T-helper 1 cell treated with Interleukin-12 subunit alpha and Interleukin-12 subunit beta and Interleukin-4 antibody, amounts not matched to agents 30 ng/mL and 1 ng/mL, for 36 hours (primary cell): ENCODE results near the gene LPCAT2. TPM values are rescaled to one million over a fixed set of nuclear protein-coding genes. Genes with fewer than 3 reads are reported as not detected.

Source experiments
- intact Hi-C: fragments of 100-400 bp; cut with micrococcal nuclease; formaldehyde crosslinking; loops from one replicate; pipeline ENCODE4 v1.15.1; 2024
- total RNA-seq: library from RNA; stranded (reverse); gene quantifications from 2 replicates; pipeline ENCODE4 v1.2.3, GENCODE V29; 2022

The LPCAT2 gene, protein sequence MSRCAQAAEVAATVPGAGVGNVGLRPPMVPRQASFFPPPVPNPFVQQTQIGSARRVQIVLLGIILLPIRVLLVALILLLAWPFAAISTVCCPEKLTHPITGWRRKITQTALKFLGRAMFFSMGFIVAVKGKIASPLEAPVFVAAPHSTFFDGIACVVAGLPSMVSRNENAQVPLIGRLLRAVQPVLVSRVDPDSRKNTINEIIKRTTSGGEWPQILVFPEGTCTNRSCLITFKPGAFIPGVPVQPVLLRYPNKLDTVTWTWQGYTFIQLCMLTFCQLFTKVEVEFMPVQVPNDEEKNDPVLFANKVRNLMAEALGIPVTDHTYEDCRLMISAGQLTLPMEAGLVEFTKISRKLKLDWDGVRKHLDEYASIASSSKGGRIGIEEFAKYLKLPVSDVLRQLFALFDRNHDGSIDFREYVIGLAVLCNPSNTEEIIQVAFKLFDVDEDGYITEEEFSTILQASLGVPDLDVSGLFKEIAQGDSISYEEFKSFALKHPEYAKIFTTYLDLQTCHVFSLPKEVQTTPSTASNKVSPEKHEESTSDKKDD
- total RNA-seq = 1.3 and 2.7 TPM in 2 replicates

DNA sequence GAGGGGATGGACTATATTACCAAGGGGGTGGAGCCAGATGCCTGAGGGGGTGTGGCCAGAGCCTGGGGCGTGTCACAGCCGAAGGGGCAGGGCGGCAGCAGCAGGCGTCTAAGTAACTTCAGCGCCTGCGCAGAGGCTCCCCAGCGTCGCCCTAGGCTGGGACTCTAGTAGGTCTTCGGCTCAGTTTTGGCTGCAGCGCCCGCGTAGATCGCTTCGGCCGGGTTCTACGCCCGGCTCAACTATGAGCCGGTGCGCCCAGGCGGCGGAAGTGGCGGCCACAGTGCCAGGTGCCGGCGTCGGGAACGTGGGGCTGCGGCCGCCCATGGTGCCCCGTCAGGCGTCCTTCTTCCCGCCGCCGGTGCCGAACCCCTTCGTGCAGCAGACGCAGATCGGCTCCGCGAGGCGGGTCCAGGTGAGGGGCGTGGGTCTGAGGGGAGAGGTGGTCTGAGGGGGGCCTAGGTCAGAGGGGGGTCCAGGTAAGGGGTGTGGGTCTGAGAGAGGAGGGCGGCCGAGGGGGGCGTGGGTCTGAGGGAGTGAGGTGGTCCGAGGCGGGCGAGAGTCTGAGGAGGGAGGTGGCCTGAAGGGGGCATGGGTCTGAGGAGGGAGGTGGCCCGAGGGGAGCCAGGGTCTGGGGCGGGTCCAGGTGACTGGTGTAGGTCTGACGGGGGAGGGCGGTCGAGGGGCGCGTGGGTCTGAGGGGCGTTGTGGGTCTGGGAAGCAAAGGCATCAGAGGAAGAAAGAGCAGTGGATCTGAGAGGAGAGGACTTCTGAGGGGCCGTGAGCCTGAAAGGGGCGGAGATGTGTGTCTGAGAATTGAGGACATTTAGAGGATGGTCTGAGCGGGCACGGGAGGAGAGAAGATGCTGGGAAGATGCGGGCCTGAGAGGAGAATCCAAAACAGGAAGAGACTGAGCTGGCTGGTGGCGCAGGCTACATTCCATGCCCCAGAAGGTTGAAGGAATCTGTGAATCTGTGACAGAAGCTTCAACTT, at the start of gene LPCAT2:
LPCAT2 (plus strand) TSS at position 132 of the 991 bp plus-strand sequence; CDS start at position 242, 110 bp downstream.
- intact Hi-C loops = loop anchor here (1.0 kb wide), 1 partner anchor 9 kb away; no protein-coding TSS in a partner anchor

DNA sequence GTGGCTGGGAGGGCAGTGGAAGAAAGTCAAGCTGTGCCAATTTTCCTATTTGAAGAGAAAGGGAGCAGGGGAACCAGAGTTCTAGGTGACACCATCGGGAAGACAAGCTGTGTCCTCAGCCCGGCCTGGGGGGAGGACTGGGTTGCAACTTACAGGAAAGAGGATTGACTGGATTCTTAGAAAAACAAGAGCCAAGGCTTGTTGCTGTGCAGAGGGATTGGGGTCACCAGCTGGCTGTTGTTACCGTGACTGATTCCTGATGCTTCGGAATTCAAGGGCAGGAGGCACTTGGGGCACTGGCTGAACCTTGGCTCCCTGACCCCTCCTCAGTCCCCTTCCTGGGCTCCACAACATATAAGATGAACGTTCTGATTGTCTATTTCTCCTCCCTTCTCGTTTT, 46.6 kb upstream of the LPCAT2 start:
- intact Hi-C loops = loop anchor here (10.0 kb wide), 1 partner anchor 1243 kb away; no protein-coding TSS in a partner anchor

DNA sequence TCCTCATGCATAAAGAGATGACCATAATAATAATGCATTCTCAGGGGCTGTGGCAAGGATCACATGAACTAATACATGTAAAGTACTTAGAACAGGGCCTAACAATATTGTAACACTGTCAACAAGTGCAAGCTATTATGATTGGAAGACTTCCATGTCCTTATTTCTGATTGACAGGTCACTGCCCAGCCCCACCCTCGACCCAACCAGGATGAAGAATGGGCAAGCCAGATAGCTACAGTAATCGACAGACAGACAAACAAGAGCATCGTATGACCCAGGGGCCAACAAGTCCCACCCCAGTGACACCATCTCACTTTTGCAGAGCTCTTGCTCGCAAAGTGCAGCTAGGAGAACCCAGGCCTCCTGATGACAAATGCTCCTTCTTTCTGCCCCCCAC, 44.5 kb upstream of the LPCAT2 start:
- intact Hi-C loops = loop anchor here (2.0 to 10.0 kb wide), 3 partner anchors 36 to 1240 kb away; no protein-coding TSS in a partner anchor

DNA sequence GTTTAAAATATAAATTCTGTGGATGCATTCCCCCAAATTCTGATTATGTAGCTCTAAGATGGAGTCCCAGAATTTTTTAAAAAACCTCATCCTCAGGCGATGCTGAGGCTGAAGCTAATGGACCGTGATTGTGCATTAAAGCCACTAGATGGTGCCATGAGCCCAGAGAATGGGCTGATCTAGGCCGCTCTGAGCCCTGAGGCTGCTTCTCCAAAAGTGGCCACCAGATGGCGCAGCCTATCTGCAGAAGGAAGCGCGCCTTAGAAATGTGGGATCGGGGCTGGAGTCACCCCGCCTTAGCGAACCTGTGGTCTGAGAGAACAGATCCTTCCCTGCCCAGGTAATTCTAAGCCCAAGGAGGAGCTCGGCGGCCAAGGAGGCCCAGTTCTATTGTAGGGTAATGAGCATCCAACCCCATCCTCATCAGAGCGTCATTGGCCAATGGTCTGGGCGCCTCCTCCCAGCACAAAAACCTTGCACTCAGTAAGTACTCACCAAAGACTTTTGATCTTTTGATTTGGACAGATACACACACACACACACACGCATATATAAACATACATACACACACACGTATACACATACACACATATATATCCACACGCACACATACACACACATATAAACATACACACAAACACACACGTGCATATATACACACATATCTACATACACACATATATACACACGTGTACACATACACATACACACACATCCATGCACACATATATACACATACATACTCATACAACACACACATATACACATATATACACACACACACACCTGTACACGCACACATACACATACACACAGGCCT, 43.6 kb upstream of the LPCAT2 start:
- intact Hi-C loops = loop anchor here (1.0 to 10.0 kb wide), 8 partner anchors 36 to 1915 kb away; no protein-coding TSS in a partner anchor

DNA sequence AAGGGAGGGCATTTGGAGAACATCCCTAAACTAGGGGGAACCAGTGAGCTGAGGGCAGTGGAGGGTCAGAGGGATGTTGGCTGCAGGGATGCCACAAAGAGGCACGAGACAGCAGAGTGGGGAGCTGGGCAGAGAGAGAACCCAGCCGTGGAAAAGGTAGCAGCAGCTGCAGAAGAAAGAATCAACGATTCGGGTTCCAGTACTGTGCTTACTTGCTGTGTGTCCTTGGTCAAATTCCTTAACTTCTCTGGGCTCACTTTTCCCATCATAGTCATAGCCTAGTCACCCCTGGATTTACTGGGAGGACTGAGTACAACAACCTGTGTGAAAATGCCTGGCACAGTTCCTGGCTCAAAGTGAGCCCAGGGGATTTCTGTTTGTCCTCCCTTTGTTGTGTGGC, 42.7 kb upstream of the LPCAT2 start:
- intact Hi-C loops = loop anchor here (10.0 kb wide), 1 partner anchor 1239 kb away; no protein-coding TSS in a partner anchor

DNA sequence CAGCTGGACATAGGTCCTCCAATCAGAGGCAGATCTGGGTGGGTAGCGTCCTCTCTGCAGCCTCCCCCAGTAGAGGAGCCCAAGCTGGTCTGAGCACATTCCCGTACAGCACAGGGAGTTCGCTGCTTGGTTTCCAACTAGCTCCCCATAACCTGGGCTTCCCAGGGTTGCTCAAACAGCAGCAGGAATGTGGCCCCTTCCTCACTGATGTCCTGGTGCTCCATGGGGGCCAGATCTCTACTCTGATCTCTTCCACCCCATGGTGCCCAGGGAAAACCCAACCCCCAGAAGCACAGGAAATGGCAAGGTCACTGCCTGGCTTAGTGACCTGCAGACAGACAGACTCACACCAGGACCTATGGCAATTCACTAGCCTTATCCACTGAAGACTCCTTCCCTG, 41.0 kb upstream of the LPCAT2 start:
- intact Hi-C loops = loop anchor here (10.0 kb wide), 1 partner anchor 1237 kb away; no protein-coding TSS in a partner anchor

DNA sequence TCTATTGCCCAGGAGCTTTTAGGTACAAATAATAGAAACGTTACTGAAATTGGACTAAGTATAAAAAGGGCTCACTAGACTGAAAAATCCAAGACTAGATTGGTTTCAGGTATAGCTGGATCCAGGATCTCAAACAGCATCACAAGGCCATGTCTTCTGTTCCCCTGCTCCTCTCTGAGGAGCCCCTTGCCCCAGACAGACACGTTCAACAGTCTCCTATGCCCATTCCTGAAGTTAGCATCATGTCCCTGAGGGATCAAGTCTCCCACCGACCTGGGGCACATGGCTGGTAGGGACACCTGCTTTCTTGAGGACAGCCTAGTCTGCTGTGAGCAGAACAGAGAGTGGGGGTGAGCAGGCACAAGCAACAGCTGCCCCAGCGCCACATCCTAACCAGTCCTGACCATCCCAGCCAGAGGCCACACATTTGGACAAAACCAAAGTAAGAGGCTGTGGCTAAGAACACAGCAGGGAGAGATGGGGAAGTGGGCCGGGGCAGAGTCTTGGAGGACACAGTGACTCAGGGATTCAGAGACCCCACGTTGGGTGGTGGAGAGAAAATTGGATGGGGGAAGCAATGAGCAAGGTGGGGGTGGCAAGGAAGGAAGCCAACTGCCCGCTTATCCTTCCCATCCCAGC, 40.4 kb upstream of the LPCAT2 start:
- intact Hi-C loops = loop anchor here (10.0 kb wide), 1 partner anchor 1236 kb away; no protein-coding TSS in a partner anchor

DNA sequence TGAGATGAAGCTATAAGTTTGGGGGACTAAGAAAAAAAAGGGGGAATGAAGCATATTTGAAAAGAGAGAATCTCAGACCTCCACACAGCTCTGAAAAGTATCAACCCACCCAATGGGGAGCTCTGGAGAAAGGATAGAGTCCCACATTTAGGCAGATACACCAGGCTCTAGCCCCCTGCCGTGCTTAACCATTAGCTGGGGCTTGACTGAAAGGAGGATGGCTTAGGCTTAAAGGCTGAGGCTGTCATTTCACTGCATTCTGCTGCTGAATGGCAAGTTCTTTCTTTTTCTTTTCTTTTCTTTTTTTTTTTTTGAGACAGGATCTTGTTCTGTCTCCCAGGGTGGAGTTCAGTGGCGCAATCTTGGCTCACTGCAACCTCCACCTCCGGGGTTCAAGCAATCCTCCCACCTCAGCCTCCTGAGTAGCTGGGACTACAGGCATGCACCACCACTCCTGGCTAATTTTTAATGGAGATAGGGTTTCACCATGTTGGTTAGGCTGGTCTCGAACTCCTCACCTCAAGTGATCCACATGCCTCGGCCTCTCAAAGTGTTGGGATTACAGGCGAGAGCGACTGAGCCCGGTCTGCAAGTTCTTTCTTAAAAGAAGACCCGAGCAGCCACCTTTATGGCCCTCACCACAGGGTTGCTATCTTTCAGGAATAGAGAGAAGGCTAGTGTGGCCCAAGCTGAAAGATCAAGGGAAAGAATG, 38.9 kb upstream of the LPCAT2 start:
- intact Hi-C loops = loop anchor here (10.0 kb wide), 2 partner anchors 725 to 1235 kb away; partner anchors contain the start of gene GNAO1

DNA sequence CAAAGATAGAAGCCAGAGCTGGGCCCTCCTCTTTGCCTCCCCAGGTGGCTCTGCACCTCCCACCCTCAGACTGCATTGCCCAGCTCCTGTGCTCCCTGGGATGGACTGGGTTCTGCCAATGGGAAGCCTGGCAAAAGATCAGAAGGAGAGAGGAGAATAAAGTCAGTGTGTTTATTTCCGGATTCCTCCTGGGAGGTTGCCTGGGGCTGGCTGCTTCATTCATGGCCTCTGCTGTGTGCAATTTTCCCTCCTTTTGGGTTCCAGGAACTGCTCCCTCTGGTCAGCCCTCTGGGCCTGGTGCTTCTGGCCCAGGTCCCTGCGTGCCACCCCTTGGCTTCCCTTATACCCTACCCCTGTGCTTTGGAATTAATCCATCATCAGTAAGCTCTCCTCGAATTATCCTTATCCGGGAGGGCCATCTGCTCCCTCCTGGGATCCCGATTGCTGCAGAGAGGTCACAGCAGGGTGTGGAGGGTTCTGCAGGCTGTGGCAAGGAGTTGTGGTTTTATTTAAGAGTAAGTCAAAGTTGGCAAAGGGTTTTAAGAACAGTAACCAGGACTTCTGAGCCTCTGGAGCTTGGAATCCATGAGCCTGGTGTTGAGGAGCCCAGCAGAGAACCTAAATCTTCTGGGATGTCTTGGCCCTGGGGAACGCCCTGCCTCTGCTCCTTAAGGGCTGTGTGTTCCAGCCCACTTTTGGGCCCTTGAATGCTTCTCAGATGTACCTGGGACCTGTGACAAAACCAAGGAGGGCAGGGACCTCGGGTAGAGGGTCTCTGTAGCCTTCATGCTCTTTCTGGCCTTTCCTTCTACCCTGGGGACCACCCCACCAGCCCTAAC, 38.1 kb upstream of the LPCAT2 start:
- intact Hi-C loops = loop anchor here (10.0 kb wide), 1 partner anchor 724 kb away; the partner anchor contains the start of gene GNAO1

DNA sequence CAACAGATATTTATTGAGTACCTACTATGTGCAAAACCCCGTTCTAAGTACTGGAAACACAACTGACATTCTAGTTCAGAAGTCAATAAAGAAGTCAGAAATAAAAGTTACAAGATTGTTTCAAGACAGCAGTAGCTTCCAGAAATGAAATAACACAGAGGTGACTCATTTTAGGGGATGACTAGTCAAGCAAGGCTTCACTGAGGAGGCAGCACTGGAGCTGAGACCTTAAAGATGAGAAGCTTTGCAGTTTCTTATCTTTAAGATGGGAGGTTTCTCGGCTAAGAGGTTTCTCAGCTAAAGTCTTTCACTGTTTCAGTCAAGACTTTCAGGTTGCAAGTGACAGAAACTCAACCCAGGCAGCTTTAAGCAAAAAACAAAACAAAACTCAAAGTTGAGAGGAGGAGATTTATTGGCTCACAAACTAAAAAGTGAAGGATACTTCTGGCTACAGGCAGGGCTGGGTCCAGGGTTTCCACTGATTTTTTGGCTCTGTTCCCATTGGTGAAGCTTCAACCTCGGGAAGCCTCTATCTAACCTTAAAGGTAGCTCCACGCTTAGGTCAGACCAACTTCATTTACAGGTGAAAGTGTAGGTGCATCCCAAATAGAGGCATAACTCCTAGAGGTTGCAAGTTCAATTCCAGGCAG, 37.3 kb upstream of the LPCAT2 start:
- intact Hi-C loops = loop anchor here (10.0 kb wide), 1 partner anchor 723 kb away; the partner anchor contains the start of gene GNAO1

DNA sequence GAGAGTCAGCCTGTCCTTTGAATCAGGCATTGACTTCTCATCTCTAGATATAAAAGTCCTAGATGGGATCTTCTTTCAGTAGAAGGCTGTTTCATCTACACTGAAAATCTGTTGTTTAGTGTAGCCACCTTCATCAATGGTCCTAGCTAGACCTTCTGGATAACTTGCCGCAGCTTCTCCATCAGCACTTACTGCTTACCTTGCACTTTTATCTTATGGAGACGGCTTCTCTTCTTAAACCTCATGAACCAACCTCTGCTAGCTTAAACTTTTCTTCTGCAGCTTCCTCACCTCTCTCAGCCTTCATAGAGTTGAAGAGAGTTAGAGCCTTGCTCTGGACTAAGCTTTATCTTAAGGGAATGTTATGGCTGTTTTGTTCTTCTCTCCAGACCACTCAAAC, 35.3 kb upstream of the LPCAT2 start:
- intact Hi-C loops = loop anchor here (10.0 kb wide), 1 partner anchor 721 kb away; the partner anchor contains the start of gene GNAO1

DNA sequence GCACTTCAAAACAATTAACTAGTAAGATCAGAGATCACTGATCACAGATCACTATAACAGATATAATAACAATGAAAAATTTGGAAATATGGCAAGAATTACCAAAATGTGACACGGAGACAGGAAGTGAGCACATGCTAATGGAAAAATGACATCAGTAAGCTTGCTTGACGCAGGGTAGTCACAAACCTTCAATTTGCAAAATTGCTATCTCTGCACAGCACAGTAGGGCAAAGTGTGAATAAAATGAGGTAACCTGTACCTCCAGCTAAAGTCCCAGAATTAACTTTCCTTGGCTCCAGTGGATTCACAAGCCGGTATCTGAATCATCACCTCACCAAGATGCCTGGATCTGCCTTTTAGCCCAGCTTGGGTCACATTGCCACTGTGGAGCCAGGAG, 34.1 kb upstream of the LPCAT2 start:
- intact Hi-C loops = loop anchor here (10.0 kb wide), 1 partner anchor 720 kb away; the partner anchor contains the start of gene GNAO1

DNA sequence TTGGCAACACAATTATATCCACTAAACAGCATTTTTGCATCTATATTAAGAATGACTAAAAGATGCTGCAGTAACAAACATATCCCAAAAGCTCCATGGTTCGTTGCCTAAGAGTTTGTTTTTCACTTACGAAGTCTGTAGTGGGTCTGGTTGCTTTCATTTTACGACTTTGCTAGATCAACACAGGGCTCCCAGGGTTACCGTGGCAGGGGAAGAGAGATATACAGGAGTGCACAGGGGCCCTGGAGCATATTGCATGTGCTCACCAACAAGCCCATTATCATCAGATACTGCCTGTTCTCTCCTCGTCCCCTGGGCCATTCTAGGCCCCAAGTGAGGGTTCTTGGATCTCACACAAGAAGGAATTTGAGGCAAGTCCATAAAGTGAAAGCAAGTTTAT, 33.0 kb upstream of the LPCAT2 start:
- intact Hi-C loops = loop anchor here (10.0 kb wide), 1 partner anchor 719 kb away; the partner anchor contains the start of gene GNAO1

DNA sequence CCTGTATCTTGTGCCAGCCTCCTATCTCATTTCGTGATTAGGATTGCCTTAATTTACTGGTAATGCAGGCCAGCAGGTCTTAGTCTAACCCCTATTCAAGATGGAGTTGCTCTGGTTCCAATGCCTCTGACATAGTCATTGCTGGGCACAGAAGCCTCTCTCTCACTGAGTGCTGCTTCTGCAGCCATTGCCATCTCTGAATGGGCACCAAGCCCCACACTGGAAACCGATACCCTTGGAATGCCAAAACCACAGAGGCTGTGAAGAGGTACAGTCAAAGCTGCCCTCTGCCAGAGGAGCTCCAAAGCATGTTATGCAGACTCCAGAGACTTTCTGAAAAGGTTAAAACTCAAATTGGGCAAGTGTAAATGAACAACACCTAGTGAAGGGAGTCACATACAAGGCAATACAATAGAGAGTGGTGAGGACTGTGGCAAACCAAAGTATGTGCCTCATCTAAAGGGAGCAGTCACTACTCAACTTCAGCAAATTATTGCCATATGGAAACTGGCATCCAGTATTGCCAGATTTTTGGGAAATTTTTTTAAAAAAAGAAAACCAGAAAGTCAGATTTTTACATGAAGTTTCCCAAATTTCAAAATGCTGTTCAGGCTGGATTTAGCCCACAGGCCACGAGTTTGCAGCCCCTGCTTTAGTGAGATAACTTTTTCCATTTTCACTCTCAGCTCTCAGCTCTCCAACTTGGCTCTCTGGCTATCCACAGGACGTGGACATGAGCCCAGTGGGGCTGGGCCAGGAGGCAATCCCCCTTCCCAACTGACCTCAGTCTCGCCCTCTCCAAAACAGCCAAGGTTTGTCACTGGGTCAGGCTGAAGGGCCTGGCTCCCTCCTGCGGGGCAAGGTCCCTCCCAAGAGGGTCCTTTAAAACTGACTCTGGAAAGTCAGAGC, 32.0 kb upstream of the LPCAT2 start:
- intact Hi-C loops = loop anchor here (10.0 kb wide), 1 partner anchor 718 kb away; the partner anchor contains the start of gene GNAO1

DNA sequence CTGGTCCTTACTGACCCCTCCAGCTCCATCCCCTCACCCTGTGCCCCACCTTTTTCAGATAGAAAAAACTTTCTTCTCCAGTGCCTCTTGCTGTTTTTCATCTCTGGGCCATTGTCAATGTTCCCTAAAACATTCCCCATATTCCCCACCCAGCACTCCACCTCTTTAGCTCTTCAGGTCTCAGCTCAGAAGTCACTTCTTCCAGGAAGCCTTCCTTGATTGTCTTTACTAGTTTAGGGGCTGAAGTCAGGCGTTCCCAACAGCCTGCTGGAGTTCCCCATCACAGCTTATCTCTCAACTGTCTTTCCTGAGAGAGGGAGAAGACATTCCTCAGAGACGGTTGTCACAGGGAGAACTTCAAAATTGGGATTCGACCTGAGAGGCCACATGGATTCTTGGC, 31.1 kb upstream of the LPCAT2 start:
- intact Hi-C loops = loop anchor here (10.0 kb wide), 1 partner anchor 717 kb away; the partner anchor contains the start of gene GNAO1
